GM15510 (cell line): ENCODE data around the gene PLCD1.

Experiments
- POLR2A ChIP-seq: IDR thresholded peaks from 3 replicates; pipeline ENCODE4 v1.6.1; 2011; ENCODE audit warnings: borderline replicate concordance; ENCODE audit not compliant: insufficient read length; ENCODE audit errors: extremely low read depth

Gene PLCD1

DNA sequence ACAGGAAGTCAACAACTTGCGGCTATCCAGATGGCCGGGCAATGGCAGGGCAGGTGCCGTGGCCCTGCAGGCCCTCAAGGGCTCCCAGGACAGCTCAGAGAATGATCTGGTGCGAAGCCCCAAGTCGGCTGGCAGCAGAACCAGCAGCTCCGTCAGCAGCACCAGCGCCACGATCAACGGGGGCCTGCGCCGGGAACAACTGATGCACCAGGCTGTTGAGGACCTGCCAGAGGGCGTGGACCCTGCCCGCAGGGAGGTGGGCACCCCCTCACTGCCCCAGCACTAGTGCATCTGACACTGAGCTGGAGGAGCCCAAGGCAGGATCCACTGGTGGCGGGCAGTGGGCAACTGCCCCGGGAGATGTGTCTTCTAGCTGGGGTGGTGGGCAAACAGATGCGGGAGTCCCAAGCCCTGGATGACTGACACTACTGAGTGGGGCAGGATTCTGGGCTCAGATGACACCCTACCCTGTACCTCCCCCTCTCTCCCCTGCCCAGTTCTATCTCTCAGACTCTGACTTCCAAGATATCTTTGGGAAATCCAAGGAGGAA lies 22.9 kb downstream of the PLCD1 start:
- no peak for TF ChIP-seq POLR2A

DNA sequence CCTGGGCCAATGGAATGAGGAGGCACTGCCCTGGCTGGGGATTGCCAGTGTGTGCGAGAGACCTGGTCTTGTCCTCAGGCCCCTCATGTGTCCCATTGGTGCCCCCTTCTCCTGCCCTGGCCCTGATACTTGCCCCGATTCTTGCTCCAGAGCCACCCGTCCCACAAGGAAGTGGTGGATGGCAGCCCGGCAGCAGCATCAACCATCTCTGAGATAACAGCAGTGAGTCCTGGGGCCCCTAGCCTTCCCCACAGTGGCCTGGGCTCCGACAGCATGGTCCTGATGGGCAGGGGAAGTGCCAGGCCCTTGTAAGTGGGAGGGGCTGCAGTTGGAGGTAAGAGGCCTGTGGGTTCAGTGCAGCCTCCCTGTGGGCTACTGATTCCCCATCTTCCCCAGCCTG lies 23.4 kb downstream of the PLCD1 start:
- no peak for TF ChIP-seq POLR2A

DNA sequence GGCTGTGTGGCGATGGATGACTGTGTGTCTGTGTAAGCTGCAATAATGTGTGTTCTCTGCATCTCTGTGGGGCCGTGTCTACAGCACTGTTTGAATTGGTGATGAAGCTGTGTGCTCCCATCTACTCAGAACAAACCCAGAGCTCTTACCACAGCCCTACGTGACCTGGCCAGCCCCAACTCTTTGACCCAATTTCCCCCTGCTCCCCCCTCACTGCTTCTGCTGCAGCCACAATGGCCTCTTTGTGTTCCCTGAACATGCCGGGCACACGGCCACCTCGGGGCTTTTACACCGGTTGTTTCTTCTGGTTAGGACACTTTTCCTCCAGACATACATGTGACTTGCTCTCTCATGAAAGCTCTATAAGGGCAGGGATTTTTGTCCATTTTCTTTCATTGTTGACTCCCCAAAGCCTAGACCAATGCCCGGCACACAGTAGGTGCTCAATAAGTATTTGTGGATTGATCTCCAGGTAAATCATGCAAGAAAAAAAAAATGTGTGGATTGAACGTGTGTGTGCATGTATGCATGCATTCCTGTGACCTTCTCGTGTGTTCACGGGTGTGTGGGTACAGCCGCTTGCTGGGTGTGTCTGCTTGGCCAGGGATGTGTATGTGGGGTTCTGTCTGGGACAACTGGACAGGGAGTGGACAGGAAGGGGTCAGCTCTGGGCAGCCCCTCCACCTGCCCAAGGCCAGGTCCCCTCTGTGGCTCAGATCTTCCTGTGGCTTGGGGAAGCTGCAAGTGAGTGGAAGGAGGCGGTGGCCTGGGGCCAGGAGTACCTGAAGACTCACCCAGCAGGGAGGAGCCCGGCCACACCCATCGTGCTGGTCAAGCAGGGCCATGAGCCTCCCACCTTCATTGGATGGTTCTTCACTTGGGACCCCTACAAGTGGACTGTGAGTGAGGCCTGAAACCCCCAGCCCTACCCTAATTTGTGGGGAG lies 24.1 kb downstream of the PLCD1 start:
- TF ChIP-seq POLR2A: no peak

DNA sequence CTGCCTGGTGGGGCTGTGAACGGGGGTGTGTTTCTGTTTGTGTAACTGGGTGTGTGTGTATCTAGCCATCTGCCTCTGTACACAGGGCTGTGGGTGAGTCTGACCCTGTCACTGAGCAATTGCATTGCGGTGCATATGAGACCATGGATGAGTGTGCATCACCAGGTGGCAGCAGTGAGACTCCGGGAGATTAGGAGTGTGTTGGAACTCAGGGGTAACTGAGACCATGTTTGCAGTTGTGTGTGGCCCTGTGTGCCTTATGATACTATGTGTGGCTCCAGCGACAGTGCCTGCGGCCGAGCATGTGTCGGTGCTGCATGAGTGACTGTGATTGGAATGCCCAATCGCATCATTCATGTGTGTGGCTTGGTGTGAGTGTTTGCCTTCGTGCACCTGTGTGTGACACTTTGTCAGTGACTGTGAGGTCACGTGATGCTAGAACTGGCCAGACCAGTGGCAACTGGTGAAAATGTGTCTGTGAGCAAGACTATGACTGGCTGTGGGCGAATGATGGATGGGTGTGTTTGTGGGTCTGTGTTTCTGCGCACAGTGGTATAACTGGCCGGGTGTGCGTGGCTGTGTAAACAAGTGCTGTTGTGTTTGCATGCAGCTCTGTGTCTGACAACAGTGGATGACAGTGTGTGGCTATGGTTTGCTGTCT lies 24.9 kb downstream of the PLCD1 start:
- no peak for TF ChIP-seq POLR2A

DNA sequence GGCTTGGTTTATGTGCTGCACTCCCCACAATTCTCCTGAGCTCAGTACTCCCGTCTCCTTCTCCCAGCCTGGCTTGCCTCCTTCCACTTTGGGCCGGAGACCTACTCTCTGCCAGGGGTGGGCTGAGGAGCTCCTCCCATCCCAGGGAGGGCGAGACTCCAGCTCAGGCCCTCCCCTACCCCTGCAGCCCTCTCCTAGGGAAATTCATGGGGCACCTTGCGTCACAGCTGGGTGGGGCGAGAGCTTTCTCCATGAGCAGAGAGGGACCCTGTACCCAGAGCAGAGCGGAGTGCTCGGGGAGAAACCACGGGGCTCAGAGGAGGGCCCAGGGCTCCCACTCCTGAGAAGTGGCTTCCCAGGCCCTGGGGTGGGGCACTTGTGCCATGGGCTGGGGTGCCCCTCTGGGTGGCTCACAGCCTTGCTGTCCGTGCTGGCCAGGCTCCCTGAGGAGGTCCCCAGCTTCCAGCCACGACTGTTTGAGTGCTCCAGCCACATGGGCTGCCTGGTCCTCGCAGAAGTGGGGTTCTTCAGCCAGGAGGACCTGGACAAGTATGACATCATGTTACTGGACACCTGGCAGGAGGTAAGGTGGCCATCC lies 25.5 kb downstream of the PLCD1 start:
- TF ChIP-seq POLR2A: no peak

DNA sequence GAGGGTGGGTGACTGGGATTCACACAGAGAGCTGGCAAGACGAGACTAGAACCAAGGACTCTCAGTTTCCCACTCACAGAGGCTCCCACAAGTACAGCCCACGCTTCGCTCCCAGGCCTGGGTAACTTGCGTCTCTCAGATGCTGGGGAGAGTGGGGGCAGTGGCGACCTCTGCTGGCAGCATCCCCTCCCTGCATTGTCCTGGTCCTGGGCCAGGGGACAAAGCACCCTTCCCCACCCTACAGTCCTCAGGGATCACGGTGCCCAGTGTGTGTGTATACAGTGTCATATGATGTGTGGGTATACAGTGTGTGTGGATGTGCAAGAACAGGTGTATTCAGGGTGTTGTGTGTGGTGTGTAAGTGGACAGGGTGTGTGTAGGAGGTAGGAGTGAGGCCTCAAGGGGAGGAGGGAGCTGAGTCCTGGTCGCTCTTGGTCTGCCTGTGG lies 26.0 kb downstream of the PLCD1 start:
- TF ChIP-seq POLR2A: no peak

DNA sequence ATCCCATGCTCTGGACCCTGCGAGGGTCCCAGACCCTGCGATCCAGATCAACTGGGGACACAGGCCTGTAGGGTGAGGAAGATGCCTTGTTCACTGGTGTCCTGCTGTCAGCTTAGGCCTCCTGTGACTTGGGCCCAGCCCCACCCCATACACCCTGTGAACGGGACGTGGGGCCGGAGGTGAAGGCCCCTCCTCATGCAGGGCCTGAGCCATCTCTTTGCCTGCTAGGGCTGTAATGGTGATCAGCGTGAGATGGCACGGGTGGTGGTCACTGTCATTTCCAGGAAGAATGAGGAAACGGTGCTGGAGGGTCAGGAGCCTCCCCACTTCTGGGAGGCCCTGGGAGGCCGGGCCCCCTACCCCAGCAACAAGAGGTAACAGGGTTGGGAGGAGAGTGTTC lies 26.5 kb downstream of the PLCD1 start:
- no peak for TF ChIP-seq POLR2A

DNA sequence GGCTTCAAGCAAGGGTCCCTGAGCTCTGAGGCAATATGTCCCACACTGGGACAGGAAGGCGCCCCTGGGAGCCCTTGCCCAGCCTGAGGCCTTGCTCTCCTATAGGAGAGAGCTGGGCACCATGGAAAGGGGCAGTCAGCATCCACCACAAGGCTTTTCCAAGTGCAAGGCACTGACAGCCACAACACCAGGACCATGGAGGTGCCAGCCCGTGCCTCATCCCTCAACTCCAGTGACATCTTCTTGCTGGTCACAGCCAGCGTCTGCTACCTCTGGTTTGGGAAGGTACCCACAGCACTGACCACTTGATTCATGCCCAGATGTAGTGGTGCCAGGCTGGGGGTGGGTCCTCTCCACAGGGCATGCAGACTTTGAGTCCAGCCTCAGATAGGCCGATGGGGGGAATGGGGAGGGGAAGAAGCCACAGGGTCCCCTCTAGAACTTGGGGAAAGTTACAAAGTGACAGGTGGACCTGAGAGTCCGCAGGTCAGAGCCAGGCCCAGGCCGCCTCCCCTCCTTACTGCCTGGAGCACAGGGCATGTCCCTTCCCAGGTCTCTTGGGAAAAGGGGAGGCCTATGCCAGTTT lies 27.1 kb downstream of the PLCD1 start:
- TF ChIP-seq POLR2A: no peak

DNA sequence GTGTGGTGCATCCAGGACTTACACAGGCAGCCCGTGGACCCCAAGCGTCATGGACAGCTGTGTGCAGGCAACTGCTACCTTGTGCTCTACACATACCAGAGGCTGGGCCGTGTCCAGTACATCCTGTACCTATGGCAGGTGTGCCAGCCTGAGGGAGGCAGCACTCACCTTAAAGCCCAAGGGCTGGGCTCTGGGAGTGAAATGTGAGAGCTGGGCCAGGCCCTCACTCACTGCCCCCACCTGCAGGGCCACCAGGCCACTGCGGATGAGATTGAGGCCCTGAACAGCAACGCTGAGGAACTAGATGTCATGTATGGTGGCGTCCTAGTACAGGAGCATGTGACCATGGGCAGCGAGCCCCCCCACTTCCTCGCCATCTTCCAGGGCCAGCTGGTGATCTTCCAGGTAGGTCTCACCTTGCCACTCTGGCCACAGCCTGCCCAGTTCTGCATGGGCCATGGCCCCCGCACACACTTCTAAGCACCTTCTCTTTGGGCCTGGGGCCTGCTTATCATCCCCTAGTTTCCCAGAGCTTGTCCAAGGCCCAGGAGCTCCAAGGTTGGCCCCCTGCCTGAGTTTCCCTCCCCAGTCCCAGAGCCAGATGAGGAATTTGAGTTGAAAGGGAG lies 27.9 kb downstream of the PLCD1 start:
- TF ChIP-seq POLR2A: no peak

DNA sequence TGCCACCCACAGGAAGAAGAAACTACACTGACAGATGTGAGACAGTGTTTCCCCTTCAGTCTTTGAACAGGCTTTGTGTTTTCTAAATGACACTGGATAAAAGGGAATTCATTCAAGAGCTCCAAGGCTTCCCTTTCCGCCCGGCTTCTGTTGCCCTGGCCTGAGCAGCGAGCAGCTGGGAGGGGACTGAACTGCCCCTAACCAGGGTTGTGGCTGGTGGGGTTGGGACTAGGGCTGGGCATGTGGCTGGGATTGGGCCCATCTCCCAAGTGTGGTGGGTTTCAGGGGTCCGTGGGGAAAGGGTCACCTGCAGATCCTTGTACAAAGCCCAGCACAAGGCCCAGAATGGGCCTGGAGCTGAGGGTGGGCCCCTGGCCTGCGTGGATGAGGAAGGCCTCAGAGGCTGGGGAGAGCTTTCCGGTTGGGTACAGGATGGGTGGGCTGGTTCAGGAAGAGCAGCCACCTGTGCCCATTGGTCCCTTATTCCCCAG lies 28.4 kb downstream of the PLCD1 start:
- no peak for TF ChIP-seq POLR2A

DNA sequence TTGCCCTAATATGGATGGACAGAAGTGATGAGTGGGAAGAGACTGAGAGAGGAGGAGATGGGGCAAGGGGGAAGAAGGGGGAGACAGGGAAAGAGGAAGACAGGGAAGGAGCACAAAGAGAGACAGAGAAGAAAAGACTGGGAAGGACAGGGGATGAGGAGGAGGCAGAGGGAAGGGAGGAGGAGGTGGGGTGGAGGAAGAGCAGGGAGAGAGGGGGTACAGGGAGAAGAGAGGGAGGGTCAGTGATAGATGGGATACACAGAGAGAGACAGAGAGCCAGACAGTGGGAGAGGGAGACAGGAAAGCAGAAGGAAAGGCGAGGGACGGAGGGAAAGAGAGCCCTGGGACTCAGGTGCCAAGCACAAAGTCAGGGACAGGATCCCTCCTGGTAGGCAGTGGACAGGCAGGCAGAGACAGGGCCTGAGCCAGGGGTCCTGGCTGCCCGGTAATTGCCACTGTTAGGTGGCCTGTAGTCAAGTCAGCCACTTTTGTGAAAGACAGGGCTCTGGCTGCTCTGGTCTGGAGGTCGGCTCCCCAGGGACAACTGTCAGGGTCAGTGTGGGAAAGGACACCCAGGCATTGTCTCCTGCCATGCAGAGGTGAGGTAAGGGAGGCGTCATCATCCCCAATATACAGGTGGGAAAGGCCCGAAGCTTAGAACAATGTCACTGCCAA lies 29.1 kb downstream of the PLCD1 start:
- no peak for TF ChIP-seq POLR2A

DNA sequence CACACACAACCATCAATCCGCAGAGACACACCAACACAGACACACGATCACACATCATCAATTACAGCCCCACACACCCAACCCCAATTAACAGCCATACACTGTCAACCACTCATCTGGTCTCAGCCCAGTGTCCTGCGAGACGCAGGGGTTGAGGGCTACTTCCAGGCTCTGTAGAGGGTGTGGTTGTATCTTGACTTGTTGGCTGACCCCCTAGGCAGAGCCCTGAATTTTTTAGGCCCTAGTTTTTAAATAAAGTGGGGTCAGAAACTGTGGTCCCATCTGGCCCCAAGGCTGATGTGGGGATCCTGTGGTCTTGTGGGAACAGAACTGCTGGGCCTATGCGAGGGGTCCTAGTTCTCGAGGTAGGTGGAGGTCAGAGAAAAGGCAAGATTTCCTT lies 29.6 kb downstream of the PLCD1 start:
- no peak for TF ChIP-seq POLR2A

DNA sequence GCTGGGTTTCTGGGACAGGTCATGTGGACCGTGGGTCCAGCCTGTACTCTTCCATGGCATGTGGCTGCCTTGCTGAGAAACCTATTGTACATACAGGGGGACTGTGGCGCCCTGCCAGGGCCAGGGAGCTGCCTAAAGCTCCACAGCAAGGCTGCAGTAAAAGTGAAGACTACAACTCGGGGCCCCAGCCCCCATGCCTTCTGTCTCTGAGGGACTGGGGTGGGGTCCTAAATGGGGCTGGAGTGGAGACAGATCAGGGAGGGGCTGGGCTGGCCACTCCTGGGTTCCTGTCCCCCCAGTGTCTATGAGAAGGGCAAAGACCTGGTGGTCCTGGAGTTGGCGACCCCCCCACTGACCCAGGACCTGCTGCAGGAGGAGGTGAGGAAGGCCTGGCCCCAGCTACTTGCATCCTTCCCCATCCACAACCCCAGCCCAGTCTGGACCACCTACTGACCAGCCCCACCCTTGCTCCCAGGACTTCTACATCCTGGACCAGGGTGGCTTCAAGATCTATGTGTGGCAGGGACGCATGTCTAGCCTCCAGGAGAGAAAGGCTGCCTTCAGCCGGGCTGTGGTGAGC lies 31.6 kb downstream of the PLCD1 start:
- TF ChIP-seq POLR2A: no peak
